Spleen (tissue), 11 donors: ENCODE data around the gene SOAT2. TPM values are rescaled to one million over a fixed set of nuclear protein-coding genes. Genes with fewer than 3 reads are reported as not detected.

ENCODE experiments used
- DNase-seq: peaks from one replicate; pipeline ENCODE4 v3.0.0-alpha.2; 2020
- H3K27ac ChIP-seq, 8 donors: fragments of 200-600 bp; sonication (generic) in 7 of 8; 1 replicate in 4 of 8; 2 replicates in 4 of 8; pipeline versions ENCODE4 v1.5.0 to v1.8.0; 2016 to 2021; ENCODE audit warnings: inconsistent platforms in 4 of 8, mild to moderate bottlenecking in 4 of 8, moderate library complexity in 1 of 8
- H3K27me3 ChIP-seq, 7 donors: fragments of 200-600 bp; sonication (generic) in 6 of 7; replicated peaks in 1 of 7; 1 replicate in 4 of 7; 2 replicates in 3 of 7; pipeline versions ENCODE4 v1.5.0 to v1.8.0; 2016 to 2021; ENCODE audit warnings: inconsistent platforms in 3 of 7, mild to moderate bottlenecking in 1 of 7
- H3K36me3 ChIP-seq, 6 donors: fragments of 200-600 bp; sonication (generic) in 5 of 6; 1 replicate in 4 of 6; 2 replicates in 2 of 6; pipeline versions ENCODE4 v1.5.0 to v1.8.0; 2016 to 2021; ENCODE audit warnings: inconsistent platforms in 2 of 6
- H3K4me1 ChIP-seq, 6 donors: fragments of 200-600 bp; sonication (generic) in 5 of 6; 1 replicate in 3 of 6; 2 replicates in 3 of 6; pipeline versions ENCODE4 v1.5.0 to v1.8.0; 2016 to 2021; ENCODE audit warnings: inconsistent platforms in 3 of 6
- H3K4me3 ChIP-seq, 8 donors: fragments of 200-600 bp; sonication (generic) in 7 of 8; 1 replicate in 4 of 8; 2 replicates in 4 of 8; pipeline versions ENCODE4 v1.5.0 to v1.8.0; 2016 to 2021; ENCODE audit warnings: inconsistent platforms in 4 of 8, mild to moderate bottlenecking in 4 of 8, moderate library complexity in 2 of 8
- H3K9me3 ChIP-seq, 8 donors: fragments of 200-600 bp; sonication (generic) in 7 of 8; 1 replicate in 4 of 8; 2 replicates in 4 of 8; pipeline versions ENCODE4 v1.5.0 to v1.8.0; 2016 to 2021; ENCODE audit warnings: inconsistent platforms in 4 of 8
- CTCF ChIP-seq, 11 experiments: fragments of 200-600 bp in 7 of 11; fragments of 450-650 bp in 4 of 11; sonication (generic) in 4 of 11; IDR thresholded peaks in 8 of 11; conservative IDR thresholded peaks in 3 of 11; 1 replicate in 7 of 11; 2 replicates in 4 of 11; pipeline versions ENCODE4 v1.4.0 to v1.8.0; 2016 to 2021; ENCODE audit warnings: antibody characterized with exemption in 11 of 11, inconsistent platforms in 4 of 11, mild to moderate bottlenecking in 1 of 11
- POLR2A ChIP-seq, 3 donors: fragments of 450-650 bp; IDR thresholded peaks; one replicate each; pipeline ENCODE4 v1.5.1; 2017; ENCODE audit warnings: antibody characterized with exemption in 3 of 3, mild to moderate bottlenecking in 1 of 3
- POLR2AphosphoS5 ChIP-seq, 3 donors: sonication (generic); formaldehyde crosslinking; IDR thresholded peaks; one replicate each; pipeline ENCODE4 v1.5.1; 2017; ENCODE audit warnings: antibody characterized with exemption in 3 of 3
- WGBS, 5 donors: extraction: QIAGEN DNeasy Blood & Tissue Kit in 3 of 5; methylation state at CpG; one replicate each; pipeline versions ENCODE4 v1.1.5 to v1.1.7; 2013 to 2018; 5-methylcytosine and 5-hydroxymethylcytosine counted together
- intact Hi-C: fragments of 100-400 bp; cut with DNase I; formaldehyde crosslinking; loops from one replicate; pipeline ENCODE4 v1.15.0; 2023; ENCODE audit warnings: low total_unique reads
- polyA plus RNA-seq, 3 donors: library from polyadenylated mRNA; stranded (reverse); fragments of 200-250 nt; gene quantifications; one replicate each; pipeline ENCODE4 v1.2.1, GENCODE V29; 2013
- total RNA-seq, 7 donors: library from RNA; depleted of rRNA in 3 of 7; stranded (reverse); fragments of >200 nt in 3 of 7; fragmentation: NEBNext Ultra II Directional in 4 of 7; extraction: Animal tissue kit (Norgen Biotek cat#: 25700) in 4 of 7; gene quantifications; one replicate each; pipeline versions ENCODE4 v1.1.0 to v1.2.1, GENCODE V29; 2016 to 2021
- donor health status: healthy with polysubstance abuse.
- donor health status: DM: no; HTN: no; CAD: no; lungs with moderate emphysema.
- donor health status: DM: no; HTN: no; CAD: no.
- donor health status: Bipolar disorder and iron deficiency.
- donor health status: healthy.
- donor health status: DM: no; HTN: no; CAD: no.
- donor health status: DM: yes; HTN: yes; CAD: no.

The SOAT2 gene
- total and polyA plus RNA-seq, 10 donors = 0.37 to 2.2 (median 0.56) TPM; not detected in 1

- peaks cover 0 to 9% (median 0%) of the 10 kb centered on the region in 6 donors for H3K36me3 ChIP-seq
- peaks cover 21 to 89% (median 64%) of the 10 kb centered on the region in 6 donors for H3K4me1 ChIP-seq
- peaks cover 0 to 21% (median 0%) of the 10 kb centered on the region in 7 donors for H3K27me3 ChIP-seq
- no peaks in the 10 kb centered on the region for H3K9me3 ChIP-seq
- TF ChIP-seq POLR2AphosphoS5 (IDR thresholded peaks at IDR 0.05) = no peak
- TF ChIP-seq CTCF (IDR thresholded peaks at IDR 0.05 in 8 of 11, conservative IDR thresholded peaks at IDR 0.05 in 3 of 11) = no peak
- TF ChIP-seq POLR2A (IDR thresholded peaks at IDR 0.05) = no peak
- no peak overlapping the region for H3K4me3 ChIP-seq
- intact Hi-C loops = no loop called here
- DNase-seq = no peak
- WGBS, 5 donors = 85 to 93% (median 89%) methylated on average over 7 of the region's 7 CpGs
- no peak overlapping the region for H3K27ac ChIP-seq
Observed at GRCh38 chr12:53101266-53101665, 2.0 kb upstream of the SOAT2 start.

- no peaks in the 10 kb centered on the region for H3K9me3 ChIP-seq
- H3K27ac ChIP-seq = peak overlapping the region in 6 of 8 donors; percentile 15 to 82 (median 72)
Observed at GRCh38 chr12:53101931-53102781, 1.1 kb upstream of the SOAT2 start.

GRCh38 chr12:53103860-53104305, 597 bp downstream of the SOAT2 start:
- Histone ChIP-seq H3K9me3 (no peaks in the 10 kb centered on the region), H3K4me1 (peaks cover 20 to 63% (median 39%) of the 10 kb centered on the region in 6 donors), H3K27me3 (no peaks in the 10 kb centered on the region), H3K27ac (peak overlapping the region in 7 of 8 donors; percentile 32 to 82 (median 69)), H3K36me3 (peaks cover 0 to 15% (median 0%) of the 10 kb centered on the region in 6 donors), H3K4me3 (peak overlapping the region in 1 of 8 donors; percentile 7)
- 3 to 6% (median 4%) methylated on average over 3 of the region's 3 CpGs for WGBS, 5 donors
- peak; percentile 78 for DNase-seq
- intact Hi-C loops = no loop called here
- no peak for TF ChIP-seq POLR2A (IDR thresholded peaks at IDR 0.05)
- TF ChIP-seq POLR2AphosphoS5 (IDR thresholded peaks at IDR 0.05) = peak in 2 of 3 donors; percentile 63 to 68

More at GRCh38 chr12:53101931-53102781, 1.1 kb upstream of the SOAT2 start:
- H3K36me3 ChIP-seq = peaks cover 0 to 9% (median 0%) of the 10 kb centered on the region in 6 donors
- H3K4me3 ChIP-seq = no peak overlapping the region
- WGBS, 5 donors = 79 to 88% (median 86%) methylated on average over 12 of the region's 12 CpGs
- H3K27me3 ChIP-seq = peaks cover 0 to 12% (median 0%) of the 10 kb centered on the region in 7 donors
- no peak for DNase-seq
- intact Hi-C loops = no loop called here
- TF ChIP-seq POLR2AphosphoS5 (IDR thresholded peaks at IDR 0.05) (no peak), CTCF (IDR thresholded peaks at IDR 0.05 in 8 of 11, conservative IDR thresholded peaks at IDR 0.05 in 3 of 11) (no peak), POLR2A (IDR thresholded peaks at IDR 0.05) (no peak)
- peaks cover 21 to 80% (median 57%) of the 10 kb centered on the region in 6 donors for H3K4me1 ChIP-seq

- no peak for DNase-seq
- no peaks in the 10 kb centered on the region for H3K9me3 ChIP-seq
- TF ChIP-seq POLR2AphosphoS5 (IDR thresholded peaks at IDR 0.05) (peak in 1 of 3 donors; percentile 23), POLR2A (IDR thresholded peaks at IDR 0.05) (no peak)
- H3K4me1 ChIP-seq = peaks cover 14 to 49% (median 29%) of the 10 kb centered on the region in 6 donors
- 84 to 93% (median 87%) methylated on average over 8 of the region's 8 CpGs for WGBS, 5 donors
- intact Hi-C loops = no loop called here
- no peak overlapping the region for H3K27ac ChIP-seq
- no peaks in the 10 kb centered on the region for H3K27me3 ChIP-seq
- no peak overlapping the region for H3K4me3 ChIP-seq
- peaks cover 0 to 15% (median 0%) of the 10 kb centered on the region in 6 donors for H3K36me3 ChIP-seq
Observed at GRCh38 chr12:53105256-53105655, 2.0 kb downstream of the SOAT2 start.
